SIG-M5 (cell line): ENCODE data around the gene RPS6KA2.
"Not testable (repeated sequence)": the region's sequence is repeated elsewhere in the genome, so short reads cannot be mapped to it uniquely, and the experiment has no call there.

ENCODE experiments used
- DNase-seq: peaks from one replicate; lab custom pipeline; 2025; lab: John Stamatoyannopoulos, UW

RPS6KA2 gene

GRCh38 chr6:166420351-166420750 is 206.7 kb downstream of the RPS6KA2 start:
- DNase-seq: no peak

DNA sequence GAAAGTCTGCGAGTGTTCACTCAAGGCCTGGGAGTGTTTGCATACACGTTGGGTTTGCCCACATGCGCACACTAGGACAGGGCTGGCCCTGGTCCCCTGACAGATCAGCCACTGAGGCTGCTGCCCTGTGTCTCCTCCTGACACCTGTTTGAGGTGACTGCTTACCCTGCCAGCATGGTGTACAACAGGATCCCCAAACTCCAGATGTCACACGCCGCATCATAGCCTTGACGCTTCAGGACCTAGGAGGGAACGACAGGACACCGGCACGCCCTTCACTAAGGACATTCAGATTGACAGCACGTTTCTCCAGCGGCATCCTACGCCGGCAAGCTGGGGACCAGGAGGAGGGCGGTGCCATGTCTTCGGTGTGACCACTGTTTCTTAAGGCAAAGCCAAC is 207.3 kb downstream of the RPS6KA2 start:
- no peak for DNase-seq

DNA sequence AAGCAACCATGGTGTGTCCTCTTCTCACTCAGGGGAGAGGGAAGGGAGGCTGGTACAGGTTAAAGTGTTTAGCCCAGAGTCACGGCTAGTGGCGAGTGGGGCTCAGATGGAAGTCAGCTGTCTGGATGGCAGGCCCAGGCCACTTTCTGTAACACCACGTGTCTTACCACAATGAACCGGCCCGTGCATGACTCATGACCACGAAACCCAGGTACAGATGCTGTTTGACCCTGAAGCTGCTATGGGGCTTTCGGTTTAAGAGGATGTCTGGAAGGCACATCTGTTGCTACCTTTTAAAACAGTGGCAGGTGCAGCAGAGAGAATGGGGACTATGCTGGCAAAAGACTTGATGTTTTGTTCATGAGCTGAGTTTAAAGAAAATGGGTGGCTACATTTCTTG is 207.8 kb downstream of the RPS6KA2 start:
- no peak for DNase-seq

- DNase-seq: no peak
These were observed 208.3 kb downstream of the RPS6KA2 start for GRCh38 chr6:166418691-166419143.

- no peak for DNase-seq
These were observed 209.8 kb downstream of the RPS6KA2 start for GRCh38 chr6:166417285-166417691.

- no peak for DNase-seq
These were observed 211.2 kb downstream of the RPS6KA2 start for GRCh38 chr6:166415833-166416347.

DNA sequence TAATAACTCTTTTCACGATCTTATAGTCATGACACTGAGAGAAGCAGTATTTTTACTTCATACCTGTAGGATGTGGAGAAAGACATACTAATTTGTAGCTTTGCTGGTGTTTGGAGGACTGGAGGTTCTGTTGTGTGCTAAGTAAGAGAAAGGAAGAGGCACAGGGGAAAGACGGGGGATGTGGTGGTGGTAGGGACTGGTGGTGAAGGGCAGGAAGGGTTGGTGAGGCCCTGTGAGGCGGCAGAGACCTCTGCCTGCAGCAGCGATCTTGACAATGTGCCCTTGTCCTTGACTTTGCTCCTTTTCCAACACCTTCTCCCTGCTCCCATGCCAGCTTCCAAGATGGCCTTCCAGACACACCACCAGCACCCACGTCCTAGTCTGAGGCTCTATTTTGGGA is 211.7 kb downstream of the RPS6KA2 start:
- no peak for DNase-seq

DNA sequence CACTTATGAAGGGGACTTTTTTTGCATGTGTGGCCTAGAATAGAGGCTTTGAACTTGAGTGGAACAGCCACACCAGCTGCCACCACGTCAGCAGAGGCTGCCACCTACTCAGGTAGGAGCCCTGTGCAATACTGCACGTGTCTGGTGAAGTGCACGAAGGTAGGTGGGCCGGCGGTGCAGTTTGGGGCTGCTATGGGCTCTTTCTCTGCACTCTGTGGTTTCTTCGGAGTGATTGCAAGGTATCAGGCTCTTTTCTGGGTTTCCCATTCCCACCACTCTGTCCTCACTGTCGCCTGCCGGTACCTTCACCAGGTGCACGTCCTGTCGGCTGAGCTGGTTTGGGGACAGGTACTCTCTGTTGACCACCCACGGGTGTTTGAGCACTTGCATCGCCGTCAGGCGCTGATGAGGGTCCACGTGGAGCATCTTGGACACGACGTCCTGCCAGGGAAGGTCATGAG is 213.5 kb downstream of the RPS6KA2 start:
- no peak for DNase-seq

DNA sequence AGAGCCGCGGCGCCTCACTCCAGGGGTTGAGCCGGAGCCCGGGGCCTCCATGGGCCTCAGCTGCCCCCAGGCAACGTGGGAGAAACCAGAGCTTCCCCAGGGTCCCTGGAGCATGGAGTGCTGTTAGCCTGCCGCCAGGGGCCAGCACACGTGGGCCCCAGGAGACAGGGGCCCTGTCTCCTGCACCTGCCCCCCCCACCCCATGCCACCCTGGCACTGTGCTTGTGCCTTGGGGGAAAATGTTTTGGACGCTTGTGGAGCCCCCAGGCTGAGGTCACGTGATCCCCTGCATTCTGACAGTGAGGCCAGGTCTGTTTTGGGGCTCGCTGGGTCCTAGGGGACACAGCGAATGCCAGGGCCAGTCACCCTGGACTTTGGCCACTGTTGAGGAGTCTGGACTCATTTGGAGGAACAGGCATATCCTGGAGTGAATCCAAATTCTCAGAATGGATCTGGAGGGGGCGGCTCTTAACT is 214.1 kb downstream of the RPS6KA2 start:
- DNase-seq: no peak

GRCh38 chr6:166412156-166412910 is 214.7 kb downstream of the RPS6KA2 start:
- DNase-seq: no peak

DNA sequence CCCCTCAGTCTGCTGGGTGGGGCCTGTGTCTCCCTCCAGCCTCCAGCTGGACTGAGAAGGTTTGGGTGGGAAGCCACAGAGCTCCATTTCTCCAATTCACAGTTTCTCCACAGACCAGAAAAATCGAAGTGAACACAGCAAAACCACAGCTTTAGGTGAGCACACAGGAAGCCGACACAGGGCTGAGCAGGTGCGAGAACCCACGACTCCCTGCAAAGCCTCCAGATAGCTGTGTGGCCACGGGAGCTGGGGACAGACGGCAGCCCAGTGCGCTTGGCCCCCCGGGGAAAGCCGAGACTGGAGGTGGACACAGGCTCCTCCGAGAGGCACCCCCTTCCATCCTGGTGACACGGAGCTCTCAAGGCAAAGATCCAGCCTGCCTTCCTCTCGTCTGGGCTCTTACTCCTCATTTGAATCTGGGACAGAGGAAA is 215.3 kb downstream of the RPS6KA2 start:
- no peak for DNase-seq

GRCh38 chr6:166411271-166411670 is 215.8 kb downstream of the RPS6KA2 start:
- no peak for DNase-seq

DNA sequence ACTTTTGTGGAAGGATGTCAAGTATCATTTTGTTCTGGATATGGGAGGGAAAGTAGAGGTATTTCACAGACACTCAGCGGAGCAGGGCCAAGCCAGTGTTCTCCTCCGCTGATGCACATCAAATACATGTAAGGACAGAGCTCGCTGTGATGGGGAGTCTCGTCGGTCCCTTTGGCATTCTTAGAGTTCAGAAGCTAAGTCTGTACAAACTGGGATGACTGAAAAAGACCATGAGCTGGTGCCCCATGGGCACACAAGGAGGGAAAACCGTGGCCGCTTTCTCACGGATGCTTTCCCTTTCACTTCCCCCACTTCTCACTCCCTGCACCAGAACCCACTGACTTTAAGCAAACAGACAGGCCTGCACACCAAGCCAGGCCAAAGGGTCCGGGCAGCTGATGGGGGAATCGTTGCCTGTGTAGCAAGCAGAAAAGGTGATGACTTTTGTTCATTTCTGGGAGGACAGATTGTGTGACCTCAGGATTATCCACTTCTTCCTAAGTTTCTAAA is 216.6 kb downstream of the RPS6KA2 start:
- DNase-seq: no peak

GRCh38 chr6:166408936-166409755 is 217.9 kb downstream of the RPS6KA2 start:
- no peak for DNase-seq

DNA sequence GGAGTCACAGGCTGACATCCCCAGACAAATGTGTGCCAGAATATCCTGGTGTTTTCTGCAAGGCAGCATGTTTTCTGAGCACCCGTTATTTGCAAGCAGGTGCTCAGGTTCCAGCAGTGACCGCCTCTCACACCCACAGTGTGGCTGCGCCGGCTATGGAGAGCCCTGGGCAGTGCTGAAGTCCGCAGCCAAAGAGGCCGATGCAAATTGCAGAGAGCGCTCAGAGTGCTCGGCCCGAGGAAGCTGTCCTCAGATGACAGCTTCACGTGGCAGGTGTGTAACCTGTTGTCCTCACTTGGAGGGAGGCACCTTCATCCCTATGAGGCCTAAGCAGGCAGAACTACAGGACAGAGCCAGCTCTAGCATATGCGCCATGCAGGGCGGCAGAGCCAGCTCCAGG is 220.9 kb downstream of the RPS6KA2 start:
- DNase-seq: no peak

DNA sequence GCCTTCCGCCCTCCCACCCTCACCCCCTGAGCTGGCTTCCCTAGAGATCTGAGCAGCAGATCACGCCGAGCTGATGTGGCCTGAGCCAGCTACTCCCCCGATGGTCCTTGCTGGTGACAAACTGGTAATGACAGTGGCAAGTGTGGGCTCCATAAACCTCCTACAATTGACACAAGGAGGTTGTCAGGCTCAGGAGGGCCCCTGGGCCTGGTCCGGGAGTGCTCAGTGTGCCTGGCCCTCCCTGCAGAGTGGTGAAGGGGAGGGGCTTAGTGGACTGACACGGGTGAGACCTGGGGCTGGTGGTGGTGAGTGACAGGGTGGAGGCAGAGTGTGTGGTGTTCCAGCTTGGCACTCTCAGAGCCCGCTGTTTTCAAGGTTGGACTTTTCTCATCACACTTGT is 221.7 kb downstream of the RPS6KA2 start:
- DNase-seq: no peak

DNA sequence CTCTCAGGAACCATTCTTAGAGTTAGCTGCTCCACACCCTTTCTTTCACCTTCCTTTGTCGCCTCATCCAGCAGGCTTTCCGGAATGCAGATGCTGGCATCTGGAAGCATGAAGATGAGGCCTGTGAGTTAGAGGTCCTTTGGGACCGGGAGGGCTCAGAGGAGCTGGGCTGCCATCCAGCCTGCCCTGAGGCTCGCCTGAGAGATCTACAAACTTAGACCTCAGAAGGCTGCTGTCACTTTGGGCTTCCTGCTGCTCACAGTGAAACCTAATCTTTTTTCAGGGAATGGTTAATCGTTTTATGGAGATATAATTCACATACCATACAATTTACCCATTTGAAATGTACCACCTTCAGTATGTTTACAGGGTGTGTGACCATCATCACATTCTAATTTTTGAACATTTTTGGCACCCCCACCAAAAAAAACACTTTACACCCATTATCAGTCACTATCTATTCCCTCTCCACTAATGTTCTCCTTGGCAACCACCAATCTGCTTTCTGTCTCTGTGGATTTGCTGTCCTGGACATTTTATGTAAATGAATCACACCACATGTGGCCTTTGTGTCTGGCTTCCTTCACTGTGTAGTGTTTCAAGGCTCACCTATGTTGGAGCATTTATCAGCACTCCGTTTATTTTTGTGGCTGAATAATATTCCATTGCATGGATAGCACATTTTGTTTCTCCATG is 224.3 kb downstream of the RPS6KA2 start:
- no peak for DNase-seq

DNA sequence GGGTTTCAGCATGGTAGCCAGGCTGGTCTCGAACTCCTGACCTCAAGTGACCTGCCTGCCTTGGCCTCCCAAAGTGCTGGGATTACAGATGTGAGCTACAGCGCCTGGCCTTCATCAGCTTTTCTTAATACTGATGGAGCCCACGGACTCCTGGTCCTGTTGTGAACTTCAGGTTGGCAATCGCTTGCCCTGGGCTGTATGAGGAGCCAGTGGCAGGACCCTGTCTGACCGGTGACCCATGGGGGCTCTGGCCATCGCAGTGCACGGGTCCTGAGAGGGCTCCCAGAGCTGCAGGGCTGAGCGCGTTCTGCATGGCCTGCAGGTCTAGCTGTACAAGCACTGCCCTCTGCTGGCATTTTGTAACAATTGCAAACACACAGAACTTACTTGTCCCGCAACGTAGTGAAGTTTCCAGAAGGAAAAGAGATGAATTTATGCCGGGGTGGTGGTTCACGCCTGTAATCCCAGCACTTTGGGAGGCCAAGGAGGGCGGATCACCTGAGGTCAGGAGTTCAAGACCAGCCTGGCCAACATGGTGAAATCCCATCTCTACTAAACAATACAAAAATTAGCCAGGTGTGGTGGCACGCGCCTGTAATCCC is 226.3 kb downstream of the RPS6KA2 start:
- DNase-seq: not testable (repeated sequence)

GRCh38 chr6:166400181-166400580 is 226.9 kb downstream of the RPS6KA2 start:
- DNase-seq: no peak

DNA sequence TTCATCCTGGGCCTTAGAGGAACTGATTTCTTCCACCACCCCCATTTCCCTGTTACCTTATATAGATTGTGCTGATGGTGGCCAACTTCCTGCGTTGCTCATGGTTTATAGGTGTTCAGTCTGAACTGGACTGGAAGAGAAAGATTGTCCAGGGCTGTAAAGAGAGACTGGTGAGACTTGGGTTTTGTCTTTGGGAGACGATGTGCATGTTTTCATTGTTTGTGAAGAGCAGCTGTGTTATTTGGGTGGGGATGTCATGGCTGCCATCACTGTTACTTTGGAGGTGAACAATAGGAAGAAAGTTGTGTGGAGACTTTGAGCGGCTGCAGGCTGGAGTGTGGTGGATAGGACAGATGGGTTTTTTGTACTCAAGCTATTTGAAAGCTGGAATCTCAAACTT is 228.7 kb downstream of the RPS6KA2 start:
- no peak for DNase-seq

DNA sequence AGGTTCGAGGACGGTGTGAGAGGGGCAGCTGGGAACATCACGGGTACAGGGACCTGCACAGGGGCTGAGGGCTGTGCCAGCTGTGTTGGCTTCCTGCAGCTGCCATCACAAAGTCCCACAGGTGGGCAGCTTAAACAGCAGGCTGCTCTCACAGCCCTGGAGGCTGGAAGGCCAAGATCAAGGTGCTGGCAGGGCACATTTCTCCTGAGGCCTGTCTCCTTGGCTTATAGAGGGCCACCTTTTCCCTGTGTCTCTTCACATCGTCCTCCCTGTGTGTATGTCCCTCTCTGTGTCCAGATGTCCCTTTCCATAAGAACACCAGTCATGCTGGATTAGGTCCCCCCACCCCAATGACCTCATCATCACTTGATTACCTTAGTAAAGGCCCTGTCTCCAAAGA is 229.2 kb downstream of the RPS6KA2 start:
- no peak for DNase-seq

- DNase-seq: no peak
These were observed 231.3 kb downstream of the RPS6KA2 start for GRCh38 chr6:166395778-166396177.
